Measurements from ENCODE around the gene PLOD1. TPM values are rescaled to one million over a fixed set of nuclear protein-coding genes. Genes with fewer than 3 reads are reported as not detected.

Gene PLOD1
- total and polyA plus RNA-seq, 2 of the 13 experiments (the other 11 are each of a cell fraction or from before 2014, with no cell fraction given) = 70.1 to 318 TPM

- BruUV-seq (replicated peaks) = no TSS peak
- Histone ChIP-seq H3K9ac (ENCODE audit: insufficient read depth, low read depth, low read length) (peak overlapping the region; percentile 41; the same call in 1 of the 2 replicates), H4K20me1 (ENCODE audit: insufficient read depth, low read length) (no peaks in the 10 kb centered on the region; the same call in 1 of the 2 replicates), H2AFZ (ENCODE audit: low read length) (no peak overlapping the region), H3K4me3 (replicated peaks in 1 of 3; ENCODE audit: insufficient read depth in 1 of 3, low read depth in 2 of 3, low read length in 3 of 3) (0 out of 6 replicates have a peak overlapping the region, but pooled peaks of 1 of the 3 experiments have one; percentile 20), H3K79me2 (ENCODE audit: insufficient read depth, low read length) (peaks cover 61% of the 10 kb centered on the region), H3K9me3 (ENCODE audit: low read length) (no peaks in the 10 kb centered on the region), H3K27me3 (ENCODE audit: control insufficient read depth in 1 of 2, insufficient read depth in 2 of 2, low read length in 2 of 2) (peaks cover 0 to 3% of the 10 kb centered on the region in 2 experiments; a peak in 1 of 5 replicates), H3K36me3 (replicated peaks in 1 of 2; ENCODE audit: control insufficient read depth in 1 of 2, insufficient read depth in 2 of 2, low read length in 2 of 2) (peaks cover 22 to 47% of the 10 kb centered on the region in 2 experiments), H3K4me2 (ENCODE audit: low read depth, low read length) (peak overlapping the region; percentile 54), H3K4me1 (ENCODE audit: insufficient read depth, low read length) (peaks cover 70% of the 10 kb centered on the region), H3K27ac (ENCODE audit: extremely low read length, insufficient read depth, low read length) (peak overlapping the region; percentile 55)
- WGBS (ENCODE audit: low lambda C conversion rate) = 98% methylated on average over 2 of the region's 3 CpGs
- ChIA-PET POLR2A (interaction anchor here (2.4 kb wide), 1 partner anchor 77 kb away, joined by 8 read pairs; no protein-coding TSS in a partner anchor), CTCF (ENCODE audit: low intra/inter-chr PET ratio, low total read pairs) (no interaction called here)
- in situ Hi-C loops (cut with HindIII; ENCODE audit: extremely low pct_ligation_motif_present, low pct_unique_long_range_greater_than_20kb) (no loop called here), intact Hi-C loops (cut with micrococcal nuclease; ENCODE audit: unreplicated experiment) (no loop called here)
- ATAC-seq = no peak
- no peak for DNase-seq (ENCODE audit: low spot score)
- FAIRE-seq = no peak
- no peak for TF ChIP-seq NCOA5 (CRISPR knock-in tag; IDR thresholded peaks at IDR 0.05)
- no peak for TF ChIP-seq CEBPG (CRISPR knock-in tag; IDR thresholded peaks at IDR 0.05)
- no peak for TF ChIP-seq ZFP82 (CRISPR knock-in tag; IDR thresholded peaks at IDR 0.05; ENCODE audit: borderline replicate concordance)
- TF ChIP-seq ZNF160 (CRISPR knock-in tag; IDR thresholded peaks at IDR 0.05) = no peak
- no peak for TF ChIP-seq ZNF777 (CRISPR knock-in tag; IDR thresholded peaks at IDR 0.05)
- TF ChIP-seq ZSCAN25 (CRISPR knock-in tag; IDR thresholded peaks at IDR 0.05) = no peak
- TF ChIP-seq ISL2 (CRISPR knock-in tag; IDR thresholded peaks at IDR 0.05) = no peak
- no peak for TF ChIP-seq ATF3 (CRISPR knock-in tag; IDR thresholded peaks at IDR 0.05)
- TF ChIP-seq SIX4 (CRISPR knock-in tag; IDR thresholded peaks at IDR 0.05) = no peak
- no peak for TF ChIP-seq CEBPB (IDR thresholded peaks at IDR 0.05; ENCODE audit: borderline replicate concordance, low read depth, low read length)
- no peak for TF ChIP-seq ZSCAN22 (CRISPR knock-in tag; IDR thresholded peaks at IDR 0.05)
- TF ChIP-seq ZNF275 (CRISPR knock-in tag; IDR thresholded peaks at IDR 0.05; ENCODE audit: borderline replicate concordance) = no peak
Observed at GRCh38 chr1:11985171-11985570, 50.7 kb downstream of the PLOD1 start.
